A549 (cell line): ENCODE data around the gene ASB11. TPM values are rescaled to one million over a fixed set of nuclear protein-coding genes. Genes with fewer than 3 reads are reported as not detected.
"Not testable (repeated sequence)": the region's sequence is repeated elsewhere in the genome, so short reads cannot be mapped to it uniquely, and the experiment has no call there.

Source experiments
- ATAC-seq, 2 experiments: fragments of 200-7000 bp in 1 of 2; fragments of >200 bp in 1 of 2; cut with Nextera tagmentation in 1 of 2; cut with Tn5 transposase in 1 of 2; 3 replicates each; pipeline versions ENCODE4 v1.8.0 to v1.9.1; 2018 to 2020; ENCODE audit warnings: mild to moderate bottlenecking in 1 of 2, moderate library complexity in 1 of 2
- CTCF ChIA-PET: fragments of 300-600 bp; sonication (Branson Sonifier 250); formaldehyde crosslinking; extraction: SDS; loops from one replicate; lab custom pipeline; 2021; ENCODE audit warnings: antibody characterized with exemption, inconsistent platforms; lab: Yijun Ruan, JAX
- POLR2A ChIA-PET: fragments of 350-600 bp; formaldehyde crosslinking; extraction: SDS; loops from one replicate; lab custom pipeline; 2021; ENCODE audit warnings: antibody characterized with exemption, inconsistent platforms; lab: Yijun Ruan, JAX
- DNase-seq, 2 experiments: peaks; one replicate each; pipeline versions ENCODE4 v3.0.0 to v3.0.0-alpha.2; 2011 to 2016; ENCODE audit warnings: low read depth in 1 of 2, low spot score in 1 of 2
- FAIRE-seq: peaks from 2 replicates; lab custom pipeline; 2011; peaks lifted over from hg19 to GRCh38; lab: Jason Lieb, UNC
- H3K27ac ChIP-seq, 2 experiments: fragments of >200 bp; sonication (Bioruptor Twin); formaldehyde crosslinking; 3 replicates each; pipeline ENCODE4 v1.5.1; 2016 to 2017
- H3K4me1 ChIP-seq: fragments of >200 bp; sonication (Bioruptor Twin); formaldehyde crosslinking; 3 replicates; pipeline ENCODE4 v1.6.1; 2016
- H3K4me2 ChIP-seq: fragments of >200 bp; sonication (Bioruptor Twin); formaldehyde crosslinking; 3 replicates; pipeline ENCODE4 v1.6.1; 2016
- H3K4me3 ChIP-seq: fragments of >200 bp; sonication (Bioruptor Twin); formaldehyde crosslinking; 3 replicates; pipeline ENCODE4 v1.5.1; 2016
- H3K9me3 ChIP-seq: fragments of >200 bp; sonication (Bioruptor Twin); formaldehyde crosslinking; 3 replicates; pipeline ENCODE4 v1.6.1; 2016
- ATOH8 ChIP-seq: fragments of 250-450 bp; sonication (Bioruptor Pico); IDR thresholded peaks from 2 replicates; pipeline ENCODE4 v1.5.0; 2020; ENCODE audit warnings: low read depth, mild to moderate bottlenecking, moderate library complexity
- BHLHE40 ChIP-seq: IDR thresholded peaks from 2 replicates; pipeline ENCODE4 v1.6.1; 2012; ENCODE audit warnings: low read depth, low read length, inconsistent platforms
- CBX2 ChIP-seq: fragments of 200-600 bp; sonication (generic); IDR thresholded peaks from 2 replicates; pipeline ENCODE4 v1.6.1; 2016; ENCODE audit warnings: low read depth, mild to moderate bottlenecking, borderline replicate concordance
- E2F6 ChIP-seq: IDR thresholded peaks from 2 replicates; pipeline ENCODE4 v1.6.1; 2012; ENCODE audit warnings: low read depth, borderline replicate concordance
- ELK1 ChIP-seq: fragments of 150-350 bp; IDR thresholded peaks from 2 replicates; pipeline ENCODE4 v1.6.1; 2014; ENCODE audit warnings: low read depth, mild to moderate bottlenecking, low read length
- EP300 ChIP-seq, 2 experiments: fragments of >200 bp; sonication (Bioruptor Twin); formaldehyde crosslinking; IDR thresholded peaks; 2 replicates in 1 of 2; 3 replicates in 1 of 2; pipeline ENCODE4 v1.6.1; 2016 to 2017
- FOXS1 ChIP-seq: fragments of 250-450 bp; sonication (Bioruptor Pico); IDR thresholded peaks from 2 replicates; pipeline ENCODE4 v1.5.0; 2020; ENCODE audit warnings: mild to moderate bottlenecking, moderate library complexity
- GATA3 ChIP-seq: IDR thresholded peaks from 2 replicates; pipeline ENCODE4 v1.6.1; 2012; ENCODE audit warnings: borderline replicate concordance
- HES2 ChIP-seq: fragments of >200 bp; sonication (Bioruptor Twin); formaldehyde crosslinking; IDR thresholded peaks from 2 replicates; pipeline ENCODE4 v1.6.1; 2016
- HMGXB4 ChIP-seq: fragments of 250-450 bp; sonication (Bioruptor Pico); IDR thresholded peaks from 2 replicates; pipeline ENCODE4 v1.5.0; 2021; ENCODE audit warnings: mild to moderate bottlenecking, moderate library complexity, borderline replicate concordance
- HOXA7 ChIP-seq: fragments of 250-450 bp; sonication (Bioruptor Pico); IDR thresholded peaks from 2 replicates; pipeline ENCODE4 v1.5.0; 2020; ENCODE audit warnings: mild to moderate bottlenecking, moderate library complexity
- JUNB ChIP-seq: fragments of >200 bp; sonication (Bioruptor Twin); formaldehyde crosslinking; IDR thresholded peaks from 2 replicates; pipeline ENCODE4 v1.6.1; 2016
- KDM1A ChIP-seq: fragments of 200-600 bp; sonication (generic); IDR thresholded peaks from 2 replicates; pipeline ENCODE4 v1.6.1; 2016; ENCODE audit warnings: low read depth, mild to moderate bottlenecking
- KDM5A ChIP-seq: fragments of 200-600 bp; sonication (generic); IDR thresholded peaks from 2 replicates; pipeline ENCODE4 v1.6.1; 2016; ENCODE audit warnings: antibody characterized with exemption, mild to moderate bottlenecking
- MAFK ChIP-seq: fragments of 450-650 bp; IDR thresholded peaks from 2 replicates; pipeline ENCODE4 v1.6.1; 2014; ENCODE audit not compliant: partially characterized antibody
- MAX ChIP-seq: IDR thresholded peaks from 2 replicates; pipeline ENCODE4 v1.6.1; 2012
- MAZ ChIP-seq: fragments of 150-350 bp; IDR thresholded peaks from 2 replicates; pipeline ENCODE4 v1.6.1; 2014; ENCODE audit warnings: antibody characterized with exemption, low read depth, low read length, borderline replicate concordance
- NPAS2 ChIP-seq: fragments of 250-450 bp; sonication (Bioruptor Pico); IDR thresholded peaks from 2 replicates; pipeline ENCODE4 v1.8.0; 2022; ENCODE audit warnings: mild to moderate bottlenecking, moderate library complexity, borderline replicate concordance
- RARB ChIP-seq: fragments of 250-450 bp; sonication (Bioruptor Pico); IDR thresholded peaks from 2 replicates; pipeline ENCODE4 v1.8.0; 2021; ENCODE audit warnings: mild to moderate bottlenecking, moderate library complexity
- RCOR1 ChIP-seq: fragments of 150-350 bp; IDR thresholded peaks from 2 replicates; pipeline ENCODE4 v1.6.1; 2014; ENCODE audit warnings: antibody characterized with exemption, low read length, low read depth
- RFX5 ChIP-seq: fragments of 450-650 bp; IDR thresholded peaks from 2 replicates; pipeline ENCODE4 v1.7.1; 2014; ENCODE audit warnings: antibody characterized with exemption, mild to moderate bottlenecking, moderate library complexity
- RNF2 ChIP-seq: fragments of 200-600 bp; sonication (generic); IDR thresholded peaks from 2 replicates; pipeline ENCODE4 v1.6.1; 2016; ENCODE audit warnings: low read depth, mild to moderate bottlenecking, antibody characterized with exemption, moderate library complexity, borderline replicate concordance
- SREBF2 ChIP-seq: fragments of 450-650 bp; IDR thresholded peaks from 2 replicates; pipeline ENCODE4 v1.6.1; 2014; ENCODE audit warnings: mild to moderate bottlenecking, moderate library complexity
- TP53 ChIP-seq: fragments of 250-450 bp; sonication (Bioruptor Pico); IDR thresholded peaks from 2 replicates; pipeline ENCODE4 v1.5.0; 2021; ENCODE audit warnings: mild to moderate bottlenecking, moderate library complexity
- ZFP36 ChIP-seq: fragments of 450-650 bp; IDR thresholded peaks from 2 replicates; pipeline ENCODE4 v1.6.1; 2014; ENCODE audit warnings: borderline replicate concordance; ENCODE audit not compliant: partially characterized antibody
- ZNF302 ChIP-seq: fragments of 250-450 bp; sonication (Bioruptor Pico); IDR thresholded peaks from 2 replicates; pipeline ENCODE4 v1.9.0; 2021; ENCODE audit warnings: inconsistent platforms, mild to moderate bottlenecking, moderate library complexity
- WGBS: methylation state at CpG from one replicate; pipeline ENCODE4 v1.1.6; 2017; ENCODE audit errors: missing lambda C conversion rate; 5-methylcytosine and 5-hydroxymethylcytosine counted together
- polyA plus RNA-seq, 4 experiments: library from polyadenylated mRNA; depleted of rRNA in 3 of 4; stranded (reverse); fragments of >200 nt; fragmentation: RNase III in 1 of 4; extraction: RNeasy Plus Mini Kit Qiagen cat#74134 plus additional on column Dnase treatment in 1 of 4; gene quantifications; 2 replicates in 3 of 4; 3 replicates in 1 of 4; pipeline ENCODE4 v1.2.3, GENCODE V29; 2011 to 2017

The ASB11 gene
- polyA plus RNA-seq, 2 of the 4 experiments (the other 2 are of a cell fraction): not detected

GRCh38 chrX:15274946-15275345, 40.5 kb downstream of the ASB11 start:
- ChIA-PET POLR2A (no interaction called here), CTCF (interaction anchor here (2.8 kb wide), 1 partner anchor 25 kb away, joined by 8 read pairs; no protein-coding TSS in a partner anchor)
- no peak for FAIRE-seq
- WGBS: 87% methylated on average over 2 of the region's 2 CpGs
- H3K4me3 ChIP-seq: no peak overlapping the region
- H3K9me3 ChIP-seq: no peaks in the 10 kb centered on the region
- H3K27ac ChIP-seq: no peak overlapping the region
- no peak for ATAC-seq
- H3K4me1 ChIP-seq: peaks cover 12% of the 10 kb centered on the region
- DNase-seq: no peak
- TF ChIP-seq FOXS1 (no peak), BHLHE40 (no peak), RFX5 (no peak), HMGXB4 (CRISPR knock-in tag) (no peak), HES2 (no peak), KDM5A (no peak), CBX2 (no peak), JUNB (no peak), NPAS2 (CRISPR knock-in tag) (no peak), ZFP36 (no peak), RNF2 (no peak), EP300 (IDR thresholded peaks at IDR 0.05) (no peak), KDM1A (no peak), ZNF302 (no peak), RARB (CRISPR knock-in tag) (no peak), GATA3 (no peak), ATOH8 (no peak), ELK1 (no peak), TP53 (CRISPR knock-in tag) (no peak), HOXA7 (CRISPR knock-in tag) (no peak)
- TF ChIP-seq, all 56 proteins: peak for 0
- H3K4me2 ChIP-seq: no peak overlapping the region

- CTCF ChIA-PET: interaction anchor here (1.6 kb wide), 1 partner anchor 22 kb away, joined by 4 read pairs; no protein-coding TSS in a partner anchor
- peaks cover 17% of the 10 kb centered on the region for H3K4me1 ChIP-seq
Observed at GRCh38 chrX:15273275-15273674, 42.2 kb downstream of the ASB11 start.

GRCh38 chrX:15271757-15272156, 43.7 kb downstream of the ASB11 start:
- TF ChIP-seq ZFP36 (no peak), MAZ (no peak), E2F6 (no peak), HOXA7 (CRISPR knock-in tag) (no peak), MAX (no peak), FOXS1 (no peak), RCOR1 (no peak), SREBF2 (no peak)
- H3K9me3 ChIP-seq: no peaks in the 10 kb centered on the region
- ATAC-seq (no peak), FAIRE-seq (no peak), DNase-seq (no peak)
- H3K4me3 ChIP-seq: no peak overlapping the region
- ChIA-PET POLR2A (no interaction called here), CTCF (no interaction called here)
- 89% methylated on average over 1 of the region's 1 CpG for WGBS
- H3K4me1 ChIP-seq: peaks cover 24% of the 10 kb centered on the region
- H3K4me2 ChIP-seq: no peak overlapping the region
- H3K27ac ChIP-seq: peak overlapping the region in 1 of 2 experiments; percentile 93; a peak in 3 of 6 replicates

More at GRCh38 chrX:15273275-15273674, 42.2 kb downstream of the ASB11 start:
- WGBS: 92% methylated on average over 10 of the region's 10 CpGs
- FAIRE-seq, H3K4me2 ChIP-seq, POLR2A ChIA-PET, H3K9me3 ChIP-seq, H3K27ac ChIP-seq, ATAC-seq, H3K4me3 ChIP-seq, DNase-seq: not testable (repeated sequence)
- TF ChIP-seq MAFK: peak; percentile 32
